ENCODE results near the gene TDRD15.
"Not testable (repeated sequence)": the region's sequence is repeated elsewhere in the genome, so short reads cannot be mapped to it uniquely, and the experiment has no call there.

The TDRD15 gene

GRCh38 chr2:21103274-21103891 is 20.4 kb upstream of the TDRD15 start:
- in situ Hi-C loops (cut with MboI; ENCODE audit: low sequenced_read_pairs): loop anchor here (25.0 kb wide), 1 partner anchor 441 kb away; the partner anchor contains the start of genes GDF7 and HS1BP3
- Histone ChIP-seq H3K9me3 (no peaks in the 10 kb centered on the region), H3K4me3 (no peak overlapping the region), H3K4me1 (no peaks in the 10 kb centered on the region), H3K36me3 (replicated peaks) (no peaks in the 10 kb centered on the region), H3K27me3 (ENCODE audit: low read depth) (peaks cover 8% of the 10 kb centered on the region)
- DNase-seq (ENCODE audit: low spot score in 2 of 2): no peak

GRCh38 chr2:21104030-21104660 is 19.6 kb upstream of the TDRD15 start:
- Histone ChIP-seq H3K9me3 (no peaks in the 10 kb centered on the region), H3K4me1 (no peaks in the 10 kb centered on the region), H3K36me3 (replicated peaks) (no peaks in the 10 kb centered on the region), H3K27me3 (ENCODE audit: low read depth) (peaks cover 8% of the 10 kb centered on the region), H3K4me3 (no peak overlapping the region)
- in situ Hi-C loops (cut with MboI; ENCODE audit: low sequenced_read_pairs): loop anchor here (25.0 kb wide), 1 partner anchor 442 kb away; the partner anchor contains the start of genes GDF7 and HS1BP3
- no peak for DNase-seq (ENCODE audit: low spot score in 2 of 2)

GRCh38 chr2:21111012-21111411 is 12.8 kb upstream of the TDRD15 start:
- Histone ChIP-seq H3K27me3 (ENCODE audit: low read depth) (peaks cover 7% of the 10 kb centered on the region), H3K9me3 (no peaks in the 10 kb centered on the region), H3K4me1 (no peaks in the 10 kb centered on the region), H3K4me3 (no peak overlapping the region), H3K36me3 (replicated peaks) (no peaks in the 10 kb centered on the region)
- in situ Hi-C loops (cut with MboI; ENCODE audit: low sequenced_read_pairs): loop anchor here (25.0 kb wide), 1 partner anchor 449 kb away; the partner anchor contains the start of genes GDF7 and HS1BP3
- DNase-seq (ENCODE audit: low spot score in 2 of 2): no peak

- in situ Hi-C loops (cut with MboI; ENCODE audit: low sequenced_read_pairs): loop anchor here (25.0 kb wide), 1 partner anchor 455 kb away; the partner anchor contains the start of genes GDF7 and HS1BP3
- no peaks in the 10 kb centered on the region for H3K4me1 ChIP-seq
- H3K4me3 ChIP-seq: no peak overlapping the region
- no peak for DNase-seq (ENCODE audit: low spot score in 2 of 2)
- no peaks in the 10 kb centered on the region for H3K9me3 ChIP-seq
- no peaks in the 10 kb centered on the region for H3K36me3 ChIP-seq (replicated peaks)
- peaks cover 10% of the 10 kb centered on the region for H3K27me3 ChIP-seq (ENCODE audit: low read depth)
Measured at GRCh38 chr2:21117688-21118087, 6.1 kb upstream of the TDRD15 start.

GRCh38 chr2:21118302-21118920 is 5.4 kb upstream of the TDRD15 start:
- peaks cover 10% of the 10 kb centered on the region for H3K27me3 ChIP-seq (ENCODE audit: low read depth)
- peak; percentile 36 to 45 for DNase-seq (ENCODE audit: low spot score in 2 of 2)
- no peak overlapping the region for H3K4me3 ChIP-seq
- no peaks in the 10 kb centered on the region for H3K36me3 ChIP-seq (replicated peaks)
- no peaks in the 10 kb centered on the region for H3K9me3 ChIP-seq
- in situ Hi-C loops (cut with MboI; ENCODE audit: low sequenced_read_pairs): loop anchor here (25.0 kb wide), 1 partner anchor 456 kb away; the partner anchor contains the start of genes GDF7 and HS1BP3
- H3K4me1 ChIP-seq: no peaks in the 10 kb centered on the region

GRCh38 chr2:21131861-21132260 is 8.1 kb downstream of the TDRD15 start:
- Histone ChIP-seq H3K27me3 (ENCODE audit: low read depth) (peaks cover 9% of the 10 kb centered on the region), H3K4me3 (no peak overlapping the region), H3K4me1 (no peaks in the 10 kb centered on the region), H3K9me3 (no peaks in the 10 kb centered on the region), H3K36me3 (replicated peaks) (no peaks in the 10 kb centered on the region)
- no peak for DNase-seq (ENCODE audit: low spot score in 2 of 2)
- in situ Hi-C loops (cut with MboI; ENCODE audit: low sequenced_read_pairs): no loop called here

GRCh38 chr2:21135585-21135984 is 11.8 kb downstream of the TDRD15 start:
- Histone ChIP-seq H3K4me1 (no peaks in the 10 kb centered on the region), H3K27me3 (ENCODE audit: low read depth) (peaks cover 9% of the 10 kb centered on the region), H3K4me3 (no peak overlapping the region), H3K36me3 (replicated peaks) (no peaks in the 10 kb centered on the region), H3K9me3 (no peaks in the 10 kb centered on the region)
- no peak for DNase-seq (ENCODE audit: low spot score in 2 of 2)
- in situ Hi-C loops (cut with MboI; ENCODE audit: low sequenced_read_pairs): no loop called here

- no peaks in the 10 kb centered on the region for H3K36me3 ChIP-seq (replicated peaks)
- in situ Hi-C loops (cut with MboI; ENCODE audit: low sequenced_read_pairs): no loop called here
- DNase-seq (ENCODE audit: low spot score in 2 of 2): no peak
- no peaks in the 10 kb centered on the region for H3K9me3 ChIP-seq
- no peak overlapping the region for H3K4me3 ChIP-seq
- peaks cover 4% of the 10 kb centered on the region; the same call in 1 of the 2 replicates for H3K27me3 ChIP-seq (ENCODE audit: low read depth)
- H3K4me1 ChIP-seq: no peaks in the 10 kb centered on the region
Measured at GRCh38 chr2:21142149-21142548, 18.4 kb downstream of the TDRD15 start.

- Histone ChIP-seq H3K9me3 (no peaks in the 10 kb centered on the region), H3K36me3 (replicated peaks) (no peaks in the 10 kb centered on the region), H3K27me3 (ENCODE audit: low read depth) (peaks cover 4% of the 10 kb centered on the region; the same call in 1 of the 2 replicates), H3K4me3 (no peak overlapping the region), H3K4me1 (no peaks in the 10 kb centered on the region)
- DNase-seq (ENCODE audit: low spot score in 2 of 2): no peak
- in situ Hi-C loops (cut with MboI; ENCODE audit: low sequenced_read_pairs): no loop called here
Measured at GRCh38 chr2:21146638-21147037, 22.9 kb downstream of the TDRD15 start.

GRCh38 chr2:21148718-21149117 is 24.9 kb downstream of the TDRD15 start:
- DNase-seq (ENCODE audit: low spot score in 2 of 2): no peak
- in situ Hi-C loops (cut with MboI; ENCODE audit: low sequenced_read_pairs): no loop called here
- Histone ChIP-seq H3K27me3 (ENCODE audit: low read depth) (peaks cover 4% of the 10 kb centered on the region; the same call in 1 of the 2 replicates), H3K4me3 (no peak overlapping the region), H3K4me1 (no peaks in the 10 kb centered on the region), H3K36me3 (replicated peaks) (no peaks in the 10 kb centered on the region), H3K9me3 (no peaks in the 10 kb centered on the region)

GRCh38 chr2:21151234-21151633 is 27.5 kb downstream of the TDRD15 start:
- DNase-seq (ENCODE audit: low spot score in 2 of 2); H3K36me3 ChIP-seq (replicated peaks); H3K27me3 ChIP-seq (ENCODE audit: low read depth); H3K4me1 ChIP-seq; H3K9me3 ChIP-seq; H3K4me3 ChIP-seq; in situ Hi-C loops (cut with MboI; ENCODE audit: low sequenced_read_pairs): not testable (repeated sequence)

- peaks cover 2% of the 10 kb centered on the region; the same call in 1 of the 2 replicates for H3K27me3 ChIP-seq (ENCODE audit: low read depth)
- no peak for DNase-seq (ENCODE audit: low spot score in 2 of 2)
- no peaks in the 10 kb centered on the region for H3K4me1 ChIP-seq
- H3K4me3 ChIP-seq: no peak overlapping the region
- in situ Hi-C loops (cut with MboI; ENCODE audit: low sequenced_read_pairs): no loop called here
- no peaks in the 10 kb centered on the region for H3K36me3 ChIP-seq (replicated peaks)
- no peaks in the 10 kb centered on the region for H3K9me3 ChIP-seq
Measured at GRCh38 chr2:21155365-21156136, 31.8 kb downstream of the TDRD15 start.

- in situ Hi-C loops (cut with MboI; ENCODE audit: low sequenced_read_pairs): no loop called here
- no peaks in the 10 kb centered on the region for H3K4me1 ChIP-seq
Measured at GRCh38 chr2:21161122-21161521, 37.4 kb downstream of the TDRD15 start.

More at GRCh38 chr2:21161122-21161521, 37.4 kb downstream of the TDRD15 start:
- Histone ChIP-seq H3K36me3 (replicated peaks) (no peaks in the 10 kb centered on the region), H3K9me3 (no peaks in the 10 kb centered on the region), H3K4me3 (no peak overlapping the region), H3K27me3 (ENCODE audit: low read depth) (peaks cover 2% of the 10 kb centered on the region; the same call in 1 of the 2 replicates)
- no peak for DNase-seq (ENCODE audit: low spot score in 2 of 2)
